HG03064 (cell line): Measurements from ENCODE around the gene TADA2B.

Experiments used
- ATAC-seq: cut with Tn5 transposase; IDR thresholded peaks from one replicate; pipeline ENCODE4 v1.9.1; 2021; ENCODE audit warnings: low read depth; ENCODE audit not compliant: unreplicated experiment

TADA2B gene

DNA sequence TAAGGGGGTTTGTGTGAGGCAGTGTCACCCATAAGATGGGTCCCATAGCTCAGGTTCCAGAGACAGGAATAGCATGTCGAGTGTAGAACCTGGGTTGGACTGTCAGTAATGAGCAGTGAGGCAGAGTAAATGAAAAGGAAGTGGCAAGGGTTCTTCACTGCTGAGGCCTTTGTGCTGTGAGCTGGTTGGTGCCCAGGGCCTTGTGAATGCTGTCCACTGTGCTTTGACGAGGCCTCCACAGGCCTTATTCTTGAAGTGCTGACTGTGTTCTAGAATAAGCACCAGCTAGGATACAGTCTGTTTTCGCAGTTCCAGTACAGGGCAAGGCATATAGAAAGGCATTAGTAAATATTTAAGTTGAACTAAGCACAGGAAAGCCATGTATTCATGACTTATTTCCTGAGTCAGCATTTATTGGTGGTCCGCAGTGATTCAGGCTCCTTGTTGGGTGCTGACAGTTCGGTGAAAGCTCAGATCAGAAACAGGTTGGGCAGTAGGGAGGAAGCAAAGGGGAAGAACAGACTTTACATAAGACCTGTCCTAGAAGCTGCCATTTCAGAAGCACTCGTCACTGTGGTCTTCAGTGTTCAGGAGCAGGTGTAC lies 25.6 kb upstream of the TADA2B start:
- no peak for ATAC-seq

DNA sequence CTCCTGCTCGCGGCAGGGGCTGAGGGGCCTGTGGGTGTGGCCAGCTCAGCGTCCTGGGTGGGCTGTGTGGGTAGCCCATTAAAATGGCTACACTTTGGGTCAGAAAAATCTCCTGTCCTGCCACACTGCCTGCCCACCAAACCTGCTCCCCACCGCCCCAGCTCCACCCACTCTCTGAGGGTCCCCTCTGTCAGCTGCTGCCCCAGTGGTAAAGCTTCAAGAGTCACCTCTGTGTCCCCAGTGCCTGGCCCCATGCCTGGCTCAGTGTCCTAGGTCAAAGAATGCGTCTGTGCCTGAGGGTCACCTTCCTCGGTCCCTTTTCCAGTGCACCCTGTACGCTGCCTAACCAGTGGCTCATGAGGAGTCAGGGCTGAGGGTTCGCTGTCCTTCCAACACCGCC lies 24.9 kb upstream of the TADA2B start:
- ATAC-seq: no peak

DNA sequence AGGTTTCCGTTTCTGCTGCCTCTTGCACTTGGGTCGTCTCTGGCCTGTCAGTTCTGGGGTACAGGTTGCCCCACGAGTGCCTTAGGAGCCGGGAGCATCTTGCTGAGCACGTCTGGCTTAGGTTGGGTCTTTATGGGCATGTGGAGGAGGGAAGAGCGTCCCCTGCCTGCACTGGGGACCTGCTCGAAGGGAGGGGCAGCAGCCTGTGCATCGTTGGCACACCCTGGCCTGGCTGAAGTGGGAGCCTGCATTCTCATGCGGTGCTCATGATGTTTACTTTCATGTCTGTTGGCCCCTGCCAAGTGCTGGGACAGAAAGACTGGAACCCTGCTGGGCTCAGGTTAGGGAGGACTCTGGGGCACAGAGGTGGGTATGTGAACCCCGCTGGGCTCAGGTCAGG lies 23.8 kb upstream of the TADA2B start:
- no peak for ATAC-seq

DNA sequence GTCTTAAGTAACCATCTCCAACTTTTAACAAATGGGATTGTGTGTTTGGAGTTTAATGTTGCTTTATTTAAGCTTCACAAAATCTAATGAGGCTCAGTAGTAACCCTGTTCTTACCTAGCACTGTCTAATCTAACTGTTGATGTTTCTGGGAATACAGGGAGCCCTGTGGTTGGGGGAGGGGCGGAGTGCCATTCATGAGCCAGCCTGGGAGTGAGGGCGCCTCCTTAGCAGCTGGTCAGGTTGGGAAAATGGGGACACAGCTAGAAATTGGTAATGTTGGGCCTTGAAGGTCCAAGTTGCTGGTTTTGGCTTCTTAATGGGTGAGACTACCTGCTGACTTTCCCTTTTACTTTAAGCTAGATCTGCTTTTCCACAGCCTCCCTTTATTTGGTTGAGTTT lies 22.9 kb upstream of the TADA2B start:
- ATAC-seq: no peak

DNA sequence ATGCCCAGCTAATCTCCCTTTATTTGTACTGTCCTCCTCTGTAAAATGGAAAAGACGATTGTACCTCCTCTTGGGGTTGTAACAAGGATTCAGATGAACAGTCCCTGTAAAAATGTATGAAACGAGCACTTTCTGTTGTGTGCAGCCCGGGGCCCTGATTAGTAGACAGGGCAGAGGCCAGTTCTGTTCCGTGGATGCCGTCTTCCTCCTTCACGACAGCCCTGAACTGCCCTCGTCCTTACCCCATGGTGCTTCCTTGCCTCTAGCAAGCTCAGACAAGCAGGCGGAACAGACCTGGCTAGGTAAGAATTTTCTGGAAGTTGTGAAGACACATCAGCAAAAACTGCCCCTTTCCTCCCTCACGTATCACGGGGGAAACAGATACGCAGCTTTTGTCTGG lies 22.3 kb upstream of the TADA2B start:
- no peak for ATAC-seq

DNA sequence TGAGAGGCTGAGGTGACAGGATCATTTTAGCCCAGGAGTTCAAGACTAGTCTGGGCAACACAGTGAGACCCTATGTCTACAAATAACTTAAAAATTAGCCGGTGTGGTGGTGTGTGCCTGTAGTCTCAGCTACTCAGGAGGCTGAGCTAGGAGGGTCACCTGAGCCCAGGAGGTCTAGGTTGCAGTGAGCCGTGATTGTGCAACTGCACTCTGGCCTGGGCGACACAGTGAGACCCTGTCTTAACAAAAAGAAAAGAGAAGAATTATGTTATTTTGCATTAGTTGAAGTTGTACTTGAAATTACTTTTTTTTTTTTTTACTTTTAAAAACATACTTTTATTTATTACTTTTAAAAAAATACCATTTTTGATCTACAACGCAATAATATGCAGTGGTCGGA lies 21.8 kb upstream of the TADA2B start:
- ATAC-seq: no peak

DNA sequence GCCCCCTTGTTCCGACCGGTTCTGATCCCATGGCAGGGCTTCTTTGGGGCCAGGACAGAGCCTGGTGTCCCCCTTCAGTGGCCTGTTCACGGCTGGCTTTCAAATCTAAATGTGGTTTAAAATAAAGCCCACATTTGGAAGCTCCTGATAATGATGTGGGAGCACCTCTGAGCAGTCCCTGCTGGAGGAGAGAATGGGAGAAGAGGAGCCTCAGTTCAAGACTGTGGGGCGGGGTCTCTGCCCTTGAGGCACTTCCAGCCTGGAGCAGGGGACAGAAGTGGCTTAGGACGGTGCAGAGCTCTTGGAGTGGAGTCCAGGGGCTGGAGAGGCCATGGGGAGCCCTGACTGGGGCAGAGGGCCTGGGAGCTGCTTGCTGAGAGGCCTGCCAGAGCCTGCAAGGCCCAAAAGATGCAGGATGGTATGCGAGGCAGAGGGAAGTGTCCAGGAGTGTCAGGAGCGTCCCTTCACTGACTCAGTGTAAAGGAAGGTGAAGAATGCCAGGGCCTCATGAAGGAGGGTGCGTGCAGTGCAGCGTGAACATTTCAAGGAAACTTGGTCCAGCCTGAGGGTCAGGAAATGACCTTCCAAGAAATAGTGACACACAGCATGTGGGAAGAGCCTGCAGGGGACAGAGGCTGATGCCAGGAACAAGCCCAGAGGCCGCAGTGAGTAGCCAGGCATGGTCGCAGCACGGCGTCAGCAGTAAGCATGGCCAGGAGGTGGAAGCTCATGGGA lies 21.1 kb upstream of the TADA2B start:
- ATAC-seq: no peak

DNA sequence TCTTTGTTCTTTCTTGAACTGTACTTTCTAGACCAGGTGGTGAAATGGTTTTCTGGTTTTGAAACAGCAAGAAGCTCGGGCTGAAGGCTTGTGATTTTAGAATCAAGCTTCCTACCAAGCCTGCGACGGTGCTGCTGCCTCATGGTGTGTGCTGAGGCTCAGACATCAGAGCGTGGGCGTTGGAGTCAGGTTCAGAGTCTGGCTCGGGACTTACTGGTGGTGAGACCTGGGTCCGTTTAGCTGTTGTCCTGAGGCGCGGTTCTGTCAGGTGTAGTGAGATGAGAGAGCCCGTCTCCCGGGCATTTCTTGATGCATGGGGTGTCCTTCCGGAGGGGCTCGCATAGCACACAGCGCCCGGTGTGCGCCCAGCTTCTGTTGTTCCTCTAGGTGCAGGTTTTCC lies 19.7 kb upstream of the TADA2B start:
- ATAC-seq: no peak

DNA sequence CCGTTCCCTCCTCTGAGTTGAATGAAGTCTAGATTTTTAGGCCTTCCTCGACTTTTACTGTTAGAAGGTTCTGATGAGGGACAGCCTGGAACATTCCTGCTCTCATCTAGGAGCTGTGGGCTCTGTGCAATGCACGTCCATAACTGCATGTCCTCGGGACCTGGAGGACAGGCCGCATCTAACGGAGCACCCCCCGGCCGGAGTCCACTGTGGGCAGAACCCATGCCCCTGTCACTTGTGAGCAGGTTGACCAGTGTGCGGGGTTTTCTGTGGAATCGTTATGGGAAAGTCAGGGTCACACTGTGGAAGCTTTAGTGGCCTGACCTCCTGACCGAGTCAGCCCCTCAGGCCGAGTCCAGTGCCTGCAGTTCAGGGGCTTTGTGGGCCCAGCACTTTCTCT lies 19.3 kb upstream of the TADA2B start:
- no peak for ATAC-seq

DNA sequence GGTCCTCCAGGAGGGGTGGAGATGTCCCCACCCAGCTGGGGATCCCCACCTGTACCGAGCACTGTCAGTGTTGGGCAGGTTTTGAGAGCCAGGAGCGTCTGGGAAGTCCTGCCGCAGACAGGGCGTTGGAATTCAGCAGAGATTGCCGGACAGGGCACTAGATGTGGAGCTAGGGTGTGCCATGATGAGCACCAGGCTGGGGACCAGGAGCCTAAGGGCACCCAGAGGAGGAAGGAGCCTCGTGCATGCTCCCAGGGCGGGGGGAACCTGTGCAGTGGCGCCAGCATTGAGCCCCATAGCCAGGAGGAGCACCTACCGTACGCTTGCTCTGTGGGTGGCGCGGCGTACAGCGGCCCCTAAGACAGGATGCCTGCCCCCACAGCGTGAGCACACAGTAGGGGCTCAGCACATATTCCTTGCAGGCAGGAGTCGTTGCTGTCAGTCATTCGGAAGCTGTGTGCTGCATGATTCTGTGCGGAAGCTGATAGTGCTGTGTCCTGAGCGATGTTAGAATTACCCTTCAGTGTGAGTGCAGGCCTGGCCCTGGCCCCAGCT lies 18.8 kb upstream of the TADA2B start:
- ATAC-seq: no peak

DNA sequence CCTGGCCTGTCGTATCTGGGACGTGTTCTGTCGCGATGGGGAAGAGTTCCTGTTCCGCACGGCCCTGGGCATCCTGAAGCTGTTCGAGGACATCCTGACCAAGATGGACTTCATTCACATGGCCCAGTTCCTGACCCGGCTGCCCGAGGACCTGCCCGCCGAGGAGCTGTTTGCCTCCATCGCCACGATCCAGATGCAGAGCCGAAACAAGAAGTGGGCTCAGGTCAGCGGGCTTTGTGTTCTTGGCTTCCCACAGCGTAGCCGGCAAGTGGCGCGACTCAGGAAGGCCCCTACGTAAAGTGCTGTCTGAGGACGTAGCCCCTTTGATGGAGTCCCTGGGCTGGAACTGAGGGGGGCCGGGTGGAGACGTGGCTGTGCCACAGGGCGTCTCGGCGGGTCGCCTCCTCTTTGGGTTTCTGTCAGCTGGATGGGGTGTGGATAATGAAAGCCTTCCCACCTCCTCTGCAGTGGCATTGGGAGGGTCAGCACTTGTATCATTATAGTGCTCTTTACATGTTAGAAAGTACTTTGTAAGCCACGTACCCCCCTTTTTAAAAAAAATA lies 18.1 kb upstream of the TADA2B start:
- ATAC-seq: no peak

DNA sequence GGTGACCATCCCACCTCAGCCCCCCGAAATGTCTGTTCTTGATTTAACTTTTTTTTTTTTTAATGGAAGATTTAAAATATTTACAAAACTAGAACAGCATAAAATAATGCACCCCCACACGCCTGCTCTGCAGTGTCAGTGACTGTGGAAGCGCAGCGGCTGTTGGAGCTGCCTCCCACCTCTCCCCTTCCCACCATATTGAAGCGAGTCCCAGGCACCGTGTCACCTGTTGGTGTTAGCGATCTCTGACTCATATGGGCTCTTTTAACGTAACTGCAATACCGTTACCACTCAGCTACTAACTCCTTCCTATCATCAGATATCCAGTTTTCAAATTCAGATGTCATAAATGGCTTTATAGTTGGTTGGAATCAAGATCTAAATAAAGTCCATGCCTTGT lies 17.1 kb upstream of the TADA2B start:
- ATAC-seq: no peak

DNA sequence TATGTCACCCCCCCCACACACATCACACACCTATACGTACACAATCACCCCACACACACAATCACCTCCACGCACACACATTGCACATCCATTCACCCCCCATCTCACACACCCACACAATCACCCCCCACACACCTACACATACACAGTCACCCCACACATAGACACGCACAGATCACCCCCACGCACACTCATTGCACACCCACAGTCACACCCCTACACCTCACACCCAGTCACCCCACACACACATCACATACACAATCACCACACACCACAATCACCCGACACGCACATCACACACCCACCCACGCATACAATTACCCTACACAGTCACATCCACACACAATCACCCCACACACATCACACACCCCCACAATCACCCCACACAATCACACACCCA lies 15.9 kb upstream of the TADA2B start:
- no peak for ATAC-seq

DNA sequence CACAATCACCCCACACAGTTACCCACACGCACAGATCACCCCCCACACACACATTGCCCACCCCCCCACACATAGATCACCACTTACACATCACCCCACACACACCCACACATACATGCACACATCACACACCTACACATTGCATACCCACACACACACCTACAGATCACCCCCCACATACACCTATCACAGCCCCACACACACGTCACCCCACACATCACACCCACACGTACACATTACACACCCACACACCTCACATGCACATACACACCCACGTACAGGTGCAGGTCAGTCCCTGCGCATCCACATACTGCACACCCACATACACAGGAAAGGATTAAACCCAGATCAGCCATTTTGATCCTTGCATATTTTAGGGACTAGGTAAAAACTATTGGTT lies 15.3 kb upstream of the TADA2B start:
- no peak for ATAC-seq

DNA sequence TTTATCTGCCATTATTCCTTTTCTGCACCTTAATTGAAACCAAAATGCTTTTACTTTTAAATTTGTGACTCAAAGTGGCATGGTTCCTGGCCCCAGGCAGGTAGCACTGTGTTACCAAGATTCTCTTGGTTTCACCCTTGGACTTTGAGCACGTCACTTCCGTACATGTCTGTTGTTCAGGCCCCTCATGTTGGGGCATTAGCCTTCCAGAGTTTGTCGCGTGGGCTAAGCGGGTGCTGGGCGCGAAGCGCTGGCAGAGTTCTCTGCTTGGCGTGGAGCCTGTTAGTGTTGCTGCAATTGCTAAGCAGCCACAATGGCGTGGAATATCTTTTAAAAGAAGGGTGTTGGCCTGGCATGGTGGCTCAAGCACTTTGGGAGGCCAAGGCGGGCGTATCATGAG lies 14.0 kb upstream of the TADA2B start:
- no peak for ATAC-seq

DNA sequence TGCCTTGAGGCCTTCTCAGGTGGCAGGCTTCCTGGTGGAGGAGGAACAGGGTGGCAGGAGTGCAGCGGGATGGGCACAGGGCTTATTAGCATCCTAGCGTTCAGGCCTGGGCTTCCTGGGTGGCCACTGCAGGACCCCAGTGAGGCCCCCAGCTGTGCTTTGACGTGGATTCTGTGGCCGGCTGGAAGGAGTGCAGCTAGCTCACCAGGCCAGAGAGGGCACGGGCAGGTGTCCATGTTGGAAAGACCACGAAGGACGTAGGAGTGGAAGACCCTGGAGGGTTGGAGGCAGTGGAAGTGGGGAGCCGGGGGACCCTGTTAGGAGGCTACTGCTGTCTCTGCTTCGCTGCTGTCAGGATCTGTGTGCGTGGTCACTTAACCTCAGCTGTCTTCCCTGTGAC lies 13.3 kb upstream of the TADA2B start:
- ATAC-seq: no peak

DNA sequence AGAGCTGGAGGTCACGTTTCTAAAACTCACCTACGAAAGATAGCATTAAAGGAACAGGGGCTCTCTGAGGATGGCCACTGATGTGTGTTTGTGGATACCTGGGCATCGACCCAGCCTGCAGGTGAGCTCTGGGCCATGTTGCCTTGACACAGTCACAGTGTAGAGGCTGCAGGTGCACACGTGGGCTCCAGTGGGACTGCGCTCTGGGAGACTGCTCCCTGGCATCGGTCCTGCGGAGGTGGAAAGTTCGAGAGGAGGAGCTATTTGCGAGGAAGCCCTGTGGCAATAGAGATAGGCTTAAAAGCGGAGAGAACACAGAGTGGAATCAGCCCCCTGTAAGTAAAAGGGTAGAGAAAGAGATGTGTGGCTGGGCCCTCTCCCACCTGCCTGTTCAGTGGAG lies 12.3 kb upstream of the TADA2B start:
- ATAC-seq: no peak

DNA sequence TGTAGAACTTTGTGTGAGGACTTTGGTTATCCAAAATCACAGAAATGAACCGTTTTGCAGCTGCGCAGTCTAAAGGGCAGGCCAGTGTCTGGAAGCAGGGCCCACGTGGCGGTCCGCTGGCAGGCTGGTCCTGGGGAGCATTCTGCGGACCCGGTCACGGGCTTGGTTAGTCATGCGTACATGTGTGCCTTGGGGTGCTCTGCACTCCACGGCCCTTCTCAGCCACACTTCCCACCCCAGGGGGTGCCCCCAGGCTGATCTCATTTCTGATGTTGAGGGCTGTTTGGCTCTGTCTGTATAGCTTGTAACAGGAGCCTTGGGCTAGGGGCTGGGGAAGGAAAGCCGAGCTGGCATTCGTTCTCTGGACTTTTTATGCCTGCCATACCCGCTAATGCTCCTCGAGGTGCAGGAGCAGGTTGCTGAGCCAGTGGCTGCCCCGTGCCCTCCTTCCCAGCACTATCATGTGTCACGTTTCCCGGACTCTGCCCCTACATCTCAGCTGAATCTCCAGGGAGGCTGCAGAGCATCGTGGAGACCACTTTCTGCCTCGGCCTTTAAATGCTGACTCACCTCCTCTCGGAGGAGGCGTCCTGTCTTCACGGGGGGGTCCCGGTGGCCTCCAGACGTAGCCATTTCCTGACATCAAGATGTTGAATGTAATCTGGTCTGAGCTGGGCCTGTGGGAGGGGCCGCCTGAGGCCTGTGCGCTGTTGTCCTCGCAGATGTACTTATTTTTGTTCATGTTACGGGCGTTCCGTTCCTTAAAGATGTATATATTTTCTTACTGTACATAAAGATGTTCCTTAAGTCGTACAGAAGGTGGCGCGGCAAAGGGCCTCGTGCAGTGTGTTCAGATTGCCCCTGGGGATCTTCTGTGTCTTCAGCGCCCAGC lies 11.4 kb upstream of the TADA2B start:
- ATAC-seq: no peak

DNA sequence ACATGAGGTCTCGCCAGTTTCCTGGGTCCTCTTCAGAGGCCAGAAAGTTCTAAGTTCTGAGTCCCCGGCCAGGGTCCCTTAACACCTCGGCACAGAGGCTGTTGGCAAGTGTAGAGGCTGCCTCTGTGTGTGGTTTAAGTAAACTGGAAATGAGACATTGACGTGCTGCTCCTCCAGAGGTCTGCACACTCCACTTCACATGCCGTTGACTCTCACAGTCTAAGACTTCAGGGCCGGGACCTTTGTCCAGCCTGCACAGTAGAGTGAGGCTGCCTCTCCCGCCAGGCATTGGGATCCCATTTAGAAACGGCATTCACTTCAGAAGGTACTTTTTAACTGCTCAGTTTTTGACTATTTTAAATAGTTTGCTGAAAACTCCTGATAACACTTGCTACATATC lies 10.6 kb upstream of the TADA2B start:
- no peak for ATAC-seq

DNA sequence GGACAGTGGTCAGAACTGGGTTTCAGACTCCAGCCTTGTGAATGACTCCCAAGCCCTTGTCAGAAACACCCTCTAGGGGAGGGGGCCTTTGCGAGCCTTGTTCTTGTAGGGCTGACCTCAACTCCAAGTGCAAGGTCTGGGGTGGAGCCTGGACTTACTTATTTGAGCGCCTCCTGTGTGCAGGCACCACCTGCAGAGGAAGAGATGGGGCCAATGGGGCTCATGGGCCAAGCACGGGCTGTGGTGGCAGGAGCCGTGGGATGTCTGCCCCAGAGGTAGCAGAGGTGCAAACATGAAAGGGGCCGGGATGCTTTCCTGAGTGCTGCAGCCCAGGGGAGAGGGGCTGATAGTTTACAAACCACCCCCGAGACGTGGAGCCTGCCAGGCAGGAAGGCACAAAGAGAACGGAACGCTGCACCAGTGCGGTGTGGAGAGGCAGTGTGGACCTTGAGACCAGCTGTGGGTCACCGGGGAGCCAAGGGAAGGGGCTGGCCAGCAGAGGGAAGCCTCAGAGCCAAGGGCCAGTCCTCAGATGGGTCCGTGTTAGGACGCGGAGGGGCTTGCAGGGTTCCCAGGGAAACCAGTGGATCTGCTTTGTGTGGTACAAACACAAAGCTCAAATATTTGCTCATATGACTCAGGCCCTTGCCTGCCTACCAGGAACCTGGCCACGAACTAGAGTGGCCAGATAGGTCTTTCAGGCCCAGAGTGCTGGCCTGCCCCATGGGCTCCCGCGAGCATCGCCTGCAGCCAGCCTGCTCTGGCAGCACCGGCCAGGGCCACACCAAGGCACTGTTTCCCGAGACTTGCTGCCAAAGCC lies 8.7 kb upstream of the TADA2B start:
- no peak for ATAC-seq
